Thyroid gland (tissue), 4 donors: ENCODE data around the gene DNHD1. TPM values are rescaled to one million over a fixed set of nuclear protein-coding genes. Genes with fewer than 3 reads are reported as not detected.
A peak's percentile ranks its signal among the peaks of the same experiment; 100 is the strongest.

Source experiments
- DNase-seq, 2 donors: peaks; one replicate each; pipeline ENCODE4 v3.0.0-alpha.2; 2019
- H3K27ac ChIP-seq, 3 donors: fragments of 200-600 bp; sonication (generic); 1 replicate in 2 of 3; 2 replicates in 1 of 3; pipeline ENCODE4 v1.5.1; 2016 to 2019; ENCODE audit warnings: mild to moderate bottlenecking in 1 of 3, moderate library complexity in 1 of 3
- H3K27me3 ChIP-seq: fragments of 200-600 bp; sonication (generic); one replicate; pipeline ENCODE4 v1.5.1; 2019
- H3K36me3 ChIP-seq, 2 donors: fragments of 200-600 bp; sonication (generic); one replicate each; pipeline ENCODE4 v1.5.1; 2016 to 2019
- H3K4me1 ChIP-seq, 2 donors: fragments of 200-600 bp; sonication (generic); one replicate each; pipeline ENCODE4 v1.5.1; 2017 to 2019
- H3K4me3 ChIP-seq, 3 donors: fragments of 200-600 bp; sonication (generic); replicated peaks in 1 of 3; 1 replicate in 2 of 3; 2 replicates in 1 of 3; pipeline ENCODE4 v1.5.1; 2016; ENCODE audit warnings: mild to moderate bottlenecking in 1 of 3
- H3K9me3 ChIP-seq: fragments of 200-600 bp; sonication (generic); one replicate; pipeline ENCODE4 v1.5.1; 2017
- CTCF ChIP-seq, 6 experiments: fragments of 200-600 bp in 3 of 6; fragments of 450-650 bp in 3 of 6; sonication (generic) in 3 of 6; IDR thresholded peaks; one replicate each; pipeline ENCODE4 v1.5.1; 2016 to 2019; ENCODE audit warnings: antibody characterized with exemption in 6 of 6, mild to moderate bottlenecking in 2 of 6, inconsistent platforms in 1 of 6, moderate library complexity in 1 of 6
- POLR2A ChIP-seq, 2 donors: fragments of 450-650 bp; IDR thresholded peaks; one replicate each; pipeline ENCODE4 v1.6.1; 2017; ENCODE audit warnings: antibody characterized with exemption in 2 of 2, mild to moderate bottlenecking in 2 of 2, moderate library complexity in 1 of 2
- WGBS, 2 donors: methylation state at CpG; one replicate each; pipeline ENCODE4 v1.1.5; 2017; 5-methylcytosine and 5-hydroxymethylcytosine counted together
- intact Hi-C: fragments of 100-400 bp; cut with DNase I; formaldehyde crosslinking; loops from one replicate; pipeline ENCODE4 v1.15.1; 2023
- total RNA-seq, 4 donors: library from RNA; depleted of rRNA; stranded (reverse); fragments of >200 nt; gene quantifications; one replicate each; pipeline ENCODE4 v1.2.3, GENCODE V29; 2016

DNHD1 gene
- total RNA-seq, 4 donors from 2014 or later: 10.9 to 21.8 (median 14.9) TPM

- Histone ChIP-seq H3K9me3 (no peaks in the 10 kb centered on the region), H3K36me3 (no peaks in the 10 kb centered on the region), H3K27me3 (no peaks in the 10 kb centered on the region), H3K4me3 (no peak overlapping the region), H3K27ac (peak overlapping the region; percentile 15 to 83 (median 19)), H3K4me1 (peaks cover 6 to 9% of the 10 kb centered on the region in 2 donors)
- intact Hi-C loops: no loop called here
- peak; percentile 87 to 94 for DNase-seq
- TF ChIP-seq POLR2A (IDR thresholded peaks at IDR 0.05) (no peak), CTCF (IDR thresholded peaks at IDR 0.05) (no peak)
- 60 to 68% methylated on average over 11 of the region's 11 CpGs for WGBS, 2 donors
These were observed 90.4 kb downstream of the DNHD1 start for GRCh38 chr11:6587360-6587953.

- Histone ChIP-seq H3K4me3 (no peak overlapping the region), H3K27ac (peak overlapping the region; percentile 15 to 83 (median 19)), H3K4me1 (peaks cover 6 to 9% of the 10 kb centered on the region in 2 donors), H3K36me3 (no peaks in the 10 kb centered on the region), H3K9me3 (no peaks in the 10 kb centered on the region), H3K27me3 (no peaks in the 10 kb centered on the region)
- intact Hi-C loops: no loop called here
- 92 to 94% methylated on average over 1 of the region's 1 CpG for WGBS, 2 donors
- no peak for DNase-seq
- TF ChIP-seq CTCF (IDR thresholded peaks at IDR 0.05) (no peak), POLR2A (IDR thresholded peaks at IDR 0.05) (no peak)
These were observed 90.9 kb downstream of the DNHD1 start for GRCh38 chr11:6588018-6588417.

GRCh38 chr11:6594142-6594768 lies 97.2 kb downstream of the DNHD1 start:
- DNase-seq: no peak
- Histone ChIP-seq H3K27ac (no peak overlapping the region), H3K9me3 (no peaks in the 10 kb centered on the region), H3K27me3 (no peaks in the 10 kb centered on the region), H3K36me3 (peaks cover 4 to 8% of the 10 kb centered on the region in 2 donors), H3K4me3 (no peak overlapping the region), H3K4me1 (peaks cover 8 to 15% of the 10 kb centered on the region in 2 donors)
- TF ChIP-seq POLR2A (IDR thresholded peaks at IDR 0.05): no peak
- WGBS, 2 donors: 73 to 91% methylated on average over 3 of the region's 3 CpGs
- intact Hi-C loops: no loop called here

- intact Hi-C loops: no loop called here
- peaks cover 8 to 15% of the 10 kb centered on the region in 2 donors for H3K4me1 ChIP-seq
- H3K36me3 ChIP-seq: peaks cover 25 to 27% of the 10 kb centered on the region in 2 donors
- no peak for DNase-seq
- H3K27me3 ChIP-seq: no peaks in the 10 kb centered on the region
- TF ChIP-seq CTCF (IDR thresholded peaks at IDR 0.05) (no peak), POLR2A (IDR thresholded peaks at IDR 0.05) (no peak)
- 58 to 64% methylated on average over 5 of the region's 5 CpGs for WGBS, 2 donors
- H3K9me3 ChIP-seq: no peaks in the 10 kb centered on the region
- no peak overlapping the region for H3K4me3 ChIP-seq
- H3K27ac ChIP-seq: peak overlapping the region; percentile 30 to 73 (median 65)
These were observed 99.3 kb downstream of the DNHD1 start for GRCh38 chr11:6596239-6596877.

GRCh38 chr11:6598555-6598954 lies 101.5 kb downstream of the DNHD1 start:
- whole genome bisulfite sequencing, 2 donors: 92 to 96% methylated on average over 3 of the region's 3 CpGs
- no peaks in the 10 kb centered on the region for H3K9me3 ChIP-seq
- peak overlapping the region in 1 of 3 donors; percentile 52 for H3K27ac ChIP-seq
- H3K4me1 ChIP-seq: peaks cover 19 to 29% of the 10 kb centered on the region in 2 donors
- no peak for DNase-seq
- no peak overlapping the region for H3K4me3 ChIP-seq
- intact Hi-C loops: no loop called here
- H3K36me3 ChIP-seq: peaks cover 27 to 29% of the 10 kb centered on the region in 2 donors
- TF ChIP-seq CTCF (IDR thresholded peaks at IDR 0.05): no peak
- TF ChIP-seq POLR2A (IDR thresholded peaks at IDR 0.05): no peak
- no peaks in the 10 kb centered on the region for H3K27me3 ChIP-seq
